HG02970 (cell line): ENCODE results near the gene TPK1.
"Not testable (repeated sequence)": the region's sequence is repeated elsewhere in the genome, so short reads cannot be mapped to it uniquely, and the experiment has no call there.

Source experiments
- ATAC-seq: cut with Tn5 transposase; IDR thresholded peaks from one replicate; pipeline ENCODE4 v1.9.1; 2021; ENCODE audit warnings: mild to moderate bottlenecking, moderate library complexity, moderate number of reproducible peaks; ENCODE audit not compliant: unreplicated experiment, low FRiP score

TPK1 gene

GRCh38 chr7:144653449-144653848 lies 182.4 kb downstream of the TPK1 start:
- no peak for ATAC-seq

- ATAC-seq = no peak
Observed at GRCh38 chr7:144650439-144650838, 185.4 kb downstream of the TPK1 start.

DNA sequence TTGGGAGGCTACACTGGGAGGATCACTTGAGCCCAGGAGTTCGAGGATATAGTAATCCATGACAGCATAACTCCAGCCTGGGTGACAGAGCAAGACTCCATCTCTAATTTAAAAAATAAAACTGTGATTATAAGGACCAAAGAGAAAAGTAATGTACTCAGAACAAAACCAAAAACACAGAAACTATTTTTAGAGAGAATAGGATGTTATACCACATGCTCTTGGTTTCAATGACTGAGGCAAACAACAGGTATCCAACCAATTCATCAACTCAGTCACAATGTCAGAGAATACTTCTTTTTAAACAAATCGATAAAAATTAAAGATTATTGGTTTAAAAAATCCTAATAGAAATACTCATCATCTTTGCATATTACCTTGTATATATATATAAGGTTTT lies 186.7 kb downstream of the TPK1 start:
- no peak for ATAC-seq

DNA sequence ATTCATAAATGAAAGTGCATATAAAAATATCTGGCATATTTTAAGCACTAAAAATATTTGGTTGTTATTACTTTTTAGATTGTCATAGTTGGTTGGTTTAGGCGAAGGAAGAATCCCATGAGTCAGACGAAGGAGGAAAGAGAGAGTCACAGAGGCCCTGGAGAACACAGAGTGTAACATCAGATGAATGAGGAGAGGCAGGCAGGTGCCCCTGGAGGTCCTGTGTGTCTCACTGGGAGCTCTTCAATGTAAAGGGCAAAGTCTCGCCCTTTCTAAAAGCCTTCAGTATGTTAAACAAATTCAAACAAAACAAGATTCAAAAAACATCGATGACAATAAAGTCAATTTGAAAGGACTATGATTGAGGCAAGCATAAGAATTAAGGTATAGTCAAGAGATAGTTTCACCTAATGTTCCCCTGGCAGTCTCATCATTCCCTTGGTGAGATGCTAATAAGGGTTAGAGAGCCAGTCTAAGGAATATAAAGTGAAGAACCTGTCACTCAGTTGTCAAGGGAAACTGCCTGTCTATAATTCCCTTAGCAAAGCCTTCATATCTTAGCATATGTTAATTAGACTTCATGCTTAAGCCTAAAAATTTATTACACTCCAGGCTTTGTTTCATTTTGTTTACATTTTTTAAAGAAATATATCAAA lies 194.3 kb downstream of the TPK1 start:
- no peak for ATAC-seq

DNA sequence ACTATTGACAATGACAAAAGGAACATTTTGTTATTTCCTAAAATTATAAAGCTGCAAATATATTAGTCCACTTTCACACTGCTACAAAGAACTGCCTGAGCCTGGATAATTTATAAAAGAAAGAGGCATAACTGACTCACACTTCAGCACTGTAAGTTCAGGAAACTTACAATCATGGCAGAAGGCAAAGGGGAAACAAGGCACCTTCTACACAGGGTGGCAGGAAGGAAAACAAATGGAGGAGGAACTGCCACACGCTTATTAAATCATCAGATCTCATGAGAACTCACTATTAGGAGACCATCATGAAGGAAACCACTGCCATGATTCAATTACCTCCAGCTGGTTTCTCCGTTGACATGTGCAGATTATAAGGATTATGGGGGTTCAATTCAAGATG lies 203.1 kb downstream of the TPK1 start:
- no peak for ATAC-seq

- ATAC-seq = no peak
Observed at GRCh38 chr7:144629598-144629997, 206.3 kb downstream of the TPK1 start.

DNA sequence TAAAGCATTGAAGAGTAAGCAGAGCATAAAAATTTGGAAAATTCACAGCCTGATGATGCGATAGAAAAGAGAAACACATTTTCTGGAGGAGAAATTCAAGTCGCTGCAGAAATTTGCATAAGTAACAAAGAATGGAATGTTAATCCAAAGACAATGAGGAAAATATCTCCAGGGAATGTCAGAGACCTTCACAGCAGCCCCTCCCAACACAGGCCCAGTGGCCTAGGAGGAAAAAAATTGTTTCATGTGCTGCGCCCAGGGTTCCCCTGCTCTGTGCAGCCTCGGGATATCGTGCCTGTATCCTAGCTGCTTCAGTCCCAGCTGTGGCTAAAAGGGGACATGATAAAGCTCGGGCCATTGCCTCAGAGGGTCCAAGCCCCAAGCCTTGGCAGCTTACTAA lies 206.8 kb downstream of the TPK1 start:
- no peak for ATAC-seq

- ATAC-seq = no peak
Observed at GRCh38 chr7:144628176-144628575, 207.7 kb downstream of the TPK1 start.

DNA sequence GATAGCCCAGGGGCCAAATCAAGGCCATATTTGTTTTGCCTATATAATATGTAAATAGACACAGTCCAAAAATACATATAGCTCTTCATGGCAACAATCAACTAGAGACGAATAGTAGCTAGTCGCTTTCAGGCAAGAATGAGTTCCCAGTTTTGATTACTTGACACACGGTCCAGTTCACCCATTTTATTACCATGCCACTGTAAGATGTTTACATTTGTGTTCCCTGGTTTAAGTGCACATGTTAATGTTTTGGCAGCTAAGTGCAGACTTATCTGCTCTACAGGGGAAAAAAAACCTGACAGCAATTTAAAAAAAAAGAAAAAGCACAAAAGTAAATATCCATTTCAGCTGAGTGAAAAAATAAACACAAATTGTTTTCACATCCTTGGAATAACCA lies 213.1 kb downstream of the TPK1 start:
- ATAC-seq = no peak

DNA sequence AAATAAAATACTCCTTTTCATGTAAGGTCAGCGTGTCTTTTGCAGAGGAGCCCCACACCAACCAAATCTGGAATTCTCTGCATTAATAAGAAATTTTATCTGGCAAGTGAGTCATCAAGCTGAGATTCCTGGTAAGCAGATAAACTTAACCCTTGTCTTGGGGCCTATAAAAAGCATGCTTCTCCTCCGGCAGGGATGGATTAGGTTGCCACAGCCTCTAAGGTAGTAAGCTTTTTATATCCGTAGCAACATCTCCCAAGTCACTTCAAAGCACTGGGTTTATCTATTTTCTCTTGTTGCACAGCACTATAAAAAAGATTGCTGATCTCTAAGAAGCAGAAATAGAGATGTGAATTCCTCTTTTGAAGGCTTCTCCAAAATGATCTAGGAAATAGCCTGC lies 229.6 kb downstream of the TPK1 start:
- ATAC-seq = no peak

DNA sequence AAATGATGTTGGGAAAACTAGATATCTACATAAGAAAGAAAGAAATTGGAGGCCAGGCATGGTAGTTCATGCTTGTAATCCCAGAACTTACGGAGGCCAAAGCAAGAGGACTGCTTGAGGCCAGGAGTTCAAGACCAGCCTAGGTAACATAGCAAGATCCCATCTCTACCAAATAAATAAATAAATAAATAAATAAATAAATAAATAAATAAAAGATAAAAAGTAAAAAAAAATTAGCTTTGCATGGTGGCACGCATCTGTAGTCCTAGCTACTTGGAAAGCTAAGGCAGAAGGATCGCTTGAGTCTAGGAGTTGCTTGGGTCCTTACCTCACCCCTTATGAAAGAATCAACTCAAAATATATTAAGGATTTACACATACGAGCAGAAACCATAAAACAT lies 238.9 kb downstream of the TPK1 start:
- ATAC-seq = no peak

DNA sequence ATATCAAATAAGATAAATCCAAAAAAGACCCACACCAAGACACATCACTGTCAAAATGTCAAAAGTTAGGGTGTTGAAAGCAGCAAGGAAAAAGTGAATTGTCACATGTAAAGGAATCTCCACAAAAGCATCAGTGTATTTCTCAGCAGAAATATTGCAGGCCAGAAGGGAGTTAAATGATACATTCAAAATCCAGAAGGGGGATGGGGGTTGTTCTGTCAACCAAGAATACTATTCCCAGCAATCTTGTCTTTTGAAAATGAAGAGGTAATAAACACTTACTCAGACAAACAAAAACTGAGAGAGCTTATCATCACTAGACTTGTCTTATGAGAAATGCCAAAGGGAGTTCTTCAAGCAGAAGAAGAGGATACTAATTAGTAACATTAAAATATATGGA lies 241.3 kb downstream of the TPK1 start:
- no peak for ATAC-seq

DNA sequence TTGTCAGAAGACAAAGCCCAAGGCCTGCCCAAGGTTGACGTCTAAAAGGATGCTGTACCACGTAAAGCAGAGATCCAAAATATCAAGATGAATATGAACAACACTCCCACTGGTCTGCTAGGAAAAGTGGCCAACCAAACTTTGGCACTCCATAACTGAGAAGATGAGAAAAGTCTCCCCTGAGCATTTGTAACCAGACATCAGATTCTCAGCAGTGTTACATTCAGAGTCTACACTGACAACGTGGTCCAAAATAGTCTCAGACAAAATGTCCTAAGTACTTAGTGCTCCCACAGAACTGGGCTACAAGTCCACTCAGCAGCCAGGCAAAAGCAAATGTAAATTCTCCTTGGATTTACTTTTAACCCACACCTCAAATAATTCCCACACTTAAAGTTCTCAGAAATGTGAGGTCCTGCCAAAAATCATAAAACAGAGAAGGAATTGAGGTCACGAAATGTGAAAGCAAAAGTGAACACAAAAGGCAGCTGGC lies 247.2 kb downstream of the TPK1 start:
- no peak for ATAC-seq

GRCh38 chr7:144587701-144588100 lies 248.2 kb downstream of the TPK1 start:
- no peak for ATAC-seq

DNA sequence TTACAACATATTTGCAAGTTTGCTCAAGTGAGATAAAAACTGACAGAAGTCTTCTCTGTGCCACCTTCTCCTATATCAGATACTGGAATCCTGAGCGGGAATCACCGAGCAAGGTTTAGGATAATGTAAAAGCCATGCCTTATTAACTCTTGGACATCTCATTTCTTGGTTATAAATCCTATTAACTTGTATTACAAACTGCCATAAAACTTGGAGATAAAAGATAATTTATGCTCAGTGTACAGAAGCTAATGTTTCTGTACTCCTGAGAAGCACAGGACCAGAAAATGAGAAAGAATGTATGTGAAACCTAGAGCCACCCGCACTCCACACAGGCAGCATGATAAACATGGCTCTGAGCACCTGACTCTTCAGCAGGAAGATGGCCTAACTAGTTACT lies 251.1 kb downstream of the TPK1 start:
- ATAC-seq = no peak

DNA sequence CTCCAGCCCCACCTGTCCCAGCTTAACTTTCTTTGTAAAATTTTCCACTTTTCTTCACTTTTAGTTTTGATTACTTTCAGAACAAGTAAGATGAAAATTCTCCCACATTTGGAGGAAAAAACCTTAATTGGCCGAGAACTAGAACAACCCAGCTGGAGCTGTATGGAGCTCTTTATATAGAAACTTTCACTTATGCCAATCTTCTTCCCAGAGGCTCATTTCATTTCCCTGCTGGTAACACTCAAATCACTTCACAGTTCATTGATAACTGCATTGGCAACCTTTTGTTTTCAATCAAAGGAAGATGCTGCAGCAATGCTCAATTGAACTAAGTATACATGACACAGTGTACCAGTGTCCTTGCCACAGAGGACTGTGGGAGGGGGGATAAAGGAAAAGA lies 256.2 kb downstream of the TPK1 start:
- no peak for ATAC-seq

GRCh38 chr7:144575456-144575855 lies 260.4 kb downstream of the TPK1 start:
- ATAC-seq = no peak

- ATAC-seq = not testable (repeated sequence)
Observed at GRCh38 chr7:144574753-144575152, 261.1 kb downstream of the TPK1 start.

DNA sequence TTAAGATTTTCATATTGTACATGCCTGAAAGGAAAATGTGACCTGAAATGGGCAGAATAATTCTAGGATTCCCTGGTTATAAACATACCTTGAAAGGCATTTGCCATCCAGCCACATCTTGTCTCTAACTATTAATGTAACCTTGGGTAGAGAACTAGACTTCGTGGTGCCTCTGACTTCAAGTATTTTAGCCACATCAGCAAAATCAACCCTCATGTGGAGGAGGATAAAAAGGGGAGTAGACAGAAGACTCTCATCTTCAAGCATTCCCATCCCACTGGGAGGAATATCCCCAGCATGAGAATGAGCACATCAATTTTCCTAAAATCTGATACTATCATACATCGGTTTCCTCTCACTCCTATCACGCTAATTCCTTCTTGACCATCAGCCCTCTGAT lies 267.6 kb downstream of the TPK1 start:
- ATAC-seq = no peak

- ATAC-seq = no peak
Observed at GRCh38 chr7:144565586-144565985, 270.3 kb downstream of the TPK1 start.

DNA sequence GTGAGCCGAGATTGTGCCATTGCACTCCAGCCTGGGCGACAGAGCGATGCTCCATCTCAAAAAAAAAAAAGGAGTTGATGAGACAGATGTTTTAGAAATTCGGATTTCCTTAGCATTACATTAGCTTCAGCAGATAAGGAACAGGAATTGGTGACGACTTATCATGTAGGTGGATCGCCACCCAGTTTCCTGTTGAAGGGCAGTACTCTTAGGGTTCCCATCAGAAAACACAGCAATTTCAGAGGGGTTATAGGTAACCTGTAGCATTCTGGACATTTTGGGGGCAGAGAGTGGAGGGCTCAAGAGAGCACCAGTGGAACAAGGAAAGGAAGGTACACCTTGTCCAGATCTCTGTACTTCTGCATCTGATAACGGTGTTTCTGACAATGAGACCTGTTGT lies 286.0 kb downstream of the TPK1 start:
- ATAC-seq = no peak

- ATAC-seq = no peak
Observed at GRCh38 chr7:144548556-144548955, 287.3 kb downstream of the TPK1 start.

DNA sequence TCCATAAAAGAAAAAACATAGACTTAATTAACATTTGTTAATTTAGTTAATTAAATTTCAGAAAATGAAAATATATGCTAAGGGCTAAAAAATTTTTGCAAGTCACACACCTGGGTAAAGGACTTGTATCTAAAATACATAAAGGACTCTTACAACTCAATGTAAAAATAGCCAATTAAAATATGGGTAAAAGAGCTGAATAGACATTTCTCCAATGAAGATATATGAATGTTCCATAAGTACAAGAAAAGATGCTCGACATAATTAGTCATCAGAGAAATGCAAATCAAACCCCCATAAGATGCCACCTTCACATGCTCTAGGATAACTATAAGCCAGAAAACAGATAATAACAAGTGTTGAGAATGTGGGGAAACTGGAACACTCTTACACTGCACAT lies 288.0 kb downstream of the TPK1 start:
- ATAC-seq = no peak
